H1 (cell line): Measurements from ENCODE around the gene CLASP2. TPM values are rescaled to one million over a fixed set of nuclear protein-coding genes. Genes with fewer than 3 reads are reported as not detected.
A peak's percentile ranks its signal among the peaks of the same experiment; 100 is the strongest.

Experiments
- CTCF ChIA-PET: fragments of 300-600 bp; sonication (Branson Sonifier 250); formaldehyde crosslinking; loops from one replicate; lab custom pipeline; 2021; ENCODE audit not compliant: partially characterized antibody; lab: Charles Lee
- POLR2A ChIA-PET: fragments of 300-600 bp; sonication (Branson Sonifier 250); formaldehyde crosslinking; loops from one replicate; lab custom pipeline; 2021; ENCODE audit warnings: inconsistent platforms; ENCODE audit not compliant: partially characterized antibody; lab: Charles Lee
- DNase-seq, 2 experiments: peaks; one replicate each; pipeline versions ENCODE4 v3.0.0 to v3.0.0-alpha.2; 2010 to 2022; ENCODE audit warnings: low spot score in 2 of 2, low read depth in 1 of 2, mixed read lengths in 1 of 2
- FAIRE-seq: peaks from 2 replicates; lab custom pipeline; 2011; peaks lifted over from hg19 to GRCh38; lab: Jason Lieb, UNC
- H2AFZ ChIP-seq: 2 replicates; pipeline ENCODE4 v1.8.1; 2012; ENCODE audit warnings: low read length, inconsistent platforms
- H2AK5ac ChIP-seq: 2 replicates; pipeline ENCODE4 v1.6.1; 2013; ENCODE audit warnings: low read depth, low read length
- H2BK120ac ChIP-seq: replicated peaks from 2 replicates; pipeline ENCODE3; 2013; ENCODE audit warnings: low read depth, low read length, inconsistent platforms
- H2BK12ac ChIP-seq: 2 replicates; pipeline ENCODE4 v1.6.1; 2013; ENCODE audit warnings: low read depth, low read length
- H2BK15ac ChIP-seq: 2 replicates; pipeline ENCODE4 v1.6.1; 2013; ENCODE audit warnings: low read length
- H2BK20ac ChIP-seq: 2 replicates; pipeline ENCODE4 v1.6.1; 2013; ENCODE audit warnings: low read length
- H2BK5ac ChIP-seq: 2 replicates; pipeline ENCODE4 v1.6.1; 2013; ENCODE audit warnings: low read depth, low read length
- H3K14ac ChIP-seq: 2 replicates; pipeline ENCODE4 v1.6.1; 2013; ENCODE audit warnings: inconsistent platforms; ENCODE audit not compliant: insufficient read length
- H3K18ac ChIP-seq: 2 replicates; pipeline ENCODE4 v1.6.1; 2013; ENCODE audit warnings: low read length; ENCODE audit errors: extremely low read depth
- H3K23ac ChIP-seq: 2 replicates; pipeline ENCODE4 v1.6.1; 2013; ENCODE audit warnings: inconsistent platforms; ENCODE audit not compliant: insufficient read length
- H3K23me2 ChIP-seq: 2 replicates; pipeline ENCODE4 v1.6.1; 2013; ENCODE audit warnings: low read depth, low read length
- H3K27ac ChIP-seq: 2 replicates; pipeline ENCODE4 v1.6.1; 2011; ENCODE audit warnings: low read depth, low read length, inconsistent platforms
- H3K27me3 ChIP-seq, 4 experiments: replicated peaks in 1 of 4; 1 replicate in 1 of 4; 2 replicates in 3 of 4; pipeline versions ENCODE4 v1.6.1 to v1.8.1; 2011 to 2013; ENCODE audit warnings: low read length in 3 of 4, mild to moderate bottlenecking in 3 of 4, inconsistent platforms in 2 of 4, mixed read lengths in 2 of 4, moderate library complexity in 1 of 4; ENCODE audit not compliant: control insufficient read depth in 3 of 4, insufficient read depth in 3 of 4; ENCODE audit errors: extremely low read depth in 1 of 4
- H3K36me3 ChIP-seq, 4 experiments: 2 replicates each; pipeline versions ENCODE4 v1.6.1 to v1.8.1; 2011 to 2013; ENCODE audit warnings: mild to moderate bottlenecking in 4 of 4, low read length in 3 of 4, moderate library complexity in 2 of 4, control low read depth in 1 of 4, inconsistent platforms in 1 of 4; ENCODE audit not compliant: insufficient read depth in 4 of 4, control insufficient read depth in 2 of 4
- H3K4ac ChIP-seq: replicated peaks from 2 replicates; pipeline ENCODE3; 2013; ENCODE audit warnings: low read length, low read depth, mixed read lengths, inconsistent platforms; ENCODE audit not compliant: insufficient read length
- H3K4me1 ChIP-seq, 4 experiments: replicated peaks in 1 of 4; 1 replicate in 1 of 4; 2 replicates in 3 of 4; pipeline versions ENCODE4 v1.6.1 to v1.8.1; 2011 to 2013; ENCODE audit warnings: low read length in 3 of 4, inconsistent platforms in 2 of 4, mixed read lengths in 1 of 4; ENCODE audit not compliant: insufficient read depth in 4 of 4, control insufficient read depth in 3 of 4
- H3K4me2 ChIP-seq, 2 experiments: 2 replicates each; pipeline versions ENCODE4 v1.6.1 to v1.8.1; 2011 to 2013; ENCODE audit warnings: low read depth in 2 of 2, low read length in 2 of 2, control low read depth in 1 of 2, inconsistent platforms in 1 of 2, mild to moderate bottlenecking in 1 of 2; ENCODE audit not compliant: insufficient read depth in 1 of 2
- H3K4me3 ChIP-seq, 4 experiments: fragments of 200-600, 300-600 bp in 1 of 4; sonication (generic), shearing (Covaris generic), sonication (Bioruptor Twin) in 1 of 4; 2 replicates each; pipeline versions ENCODE4 v1.5.1 to v1.8.1; 2011 to 2016; ENCODE audit warnings: low read length in 4 of 4, low read depth in 3 of 4, control low read depth in 2 of 4, inconsistent platforms in 2 of 4, mild to moderate bottlenecking in 2 of 4, mixed read lengths in 1 of 4, moderate library complexity in 1 of 4; ENCODE audit not compliant: insufficient read depth in 2 of 4; ENCODE audit errors: extremely low read depth in 1 of 4
- H3K56ac ChIP-seq: replicated peaks from 2 replicates; pipeline ENCODE3; 2013; ENCODE audit warnings: low read depth, mild to moderate bottlenecking, mixed read lengths, low read length, inconsistent platforms; ENCODE audit not compliant: insufficient read length
- H3K79me1 ChIP-seq: 2 replicates; pipeline ENCODE4 v1.6.1; 2013; ENCODE audit warnings: low read depth, low read length, control low read depth
- H3K79me2 ChIP-seq, 2 experiments: 2 replicates each; pipeline versions ENCODE4 v1.6.1 to v1.8.1; 2012 to 2013; ENCODE audit warnings: low read length in 2 of 2, mild to moderate bottlenecking in 2 of 2, inconsistent platforms in 1 of 2; ENCODE audit not compliant: insufficient read depth in 2 of 2, control insufficient read depth in 1 of 2
- H3K9ac ChIP-seq, 4 experiments: replicated peaks in 1 of 4; 1 replicate in 1 of 4; 2 replicates in 3 of 4; pipeline versions ENCODE4 v1.6.1 to v1.8.1; 2011 to 2013; ENCODE audit warnings: low read depth in 3 of 4, low read length in 3 of 4, control low read depth in 2 of 4, mild to moderate bottlenecking in 2 of 4, moderate library complexity in 2 of 4, inconsistent platforms in 1 of 4; ENCODE audit errors: extremely low read depth in 1 of 4
- H3K9me3 ChIP-seq, 2 experiments: 2 replicates each; pipeline versions ENCODE4 v1.6.1 to v1.8.1; 2012 to 2013; ENCODE audit warnings: mild to moderate bottlenecking in 2 of 2, moderate library complexity in 2 of 2, control low read depth in 1 of 2, inconsistent platforms in 1 of 2, low read depth in 1 of 2, low read length in 1 of 2, mixed read lengths in 1 of 2; ENCODE audit not compliant: insufficient read depth in 2 of 2
- H4K20me1 ChIP-seq, 2 experiments: replicated peaks in 1 of 2; 2 replicates each; pipeline versions ENCODE3 to v1.8.1; 2011 to 2013; ENCODE audit warnings: inconsistent platforms in 2 of 2, low read length in 2 of 2, mild to moderate bottlenecking in 1 of 2; ENCODE audit not compliant: insufficient read depth in 2 of 2, control insufficient read depth in 1 of 2
- H4K5ac ChIP-seq: 2 replicates; pipeline ENCODE4 v1.6.1; 2013; ENCODE audit warnings: low read length, low read depth, mixed read lengths, inconsistent platforms; ENCODE audit not compliant: insufficient read length
- H4K8ac ChIP-seq: 2 replicates; pipeline ENCODE4 v1.8.0; 2013; ENCODE audit warnings: mild to moderate bottlenecking, moderate library complexity, low read length, inconsistent platforms; ENCODE audit not compliant: insufficient read depth; ENCODE audit errors: extremely low read depth
- H4K91ac ChIP-seq: replicated peaks from 2 replicates; pipeline ENCODE3; 2013; ENCODE audit warnings: low read length, mixed read lengths, inconsistent platforms; ENCODE audit not compliant: insufficient read length
- POLR2AphosphoS5 ChIP-seq: IDR thresholded peaks from 2 replicates; pipeline ENCODE4 v1.6.1; 2011; ENCODE audit warnings: low read depth, low read length
- SAP30 ChIP-seq: fragments of 300-600 bp; sonication (generic); IDR thresholded peaks from 2 replicates; pipeline ENCODE4 v1.7.1; 2012; ENCODE audit warnings: low read length, moderate library complexity, mild to moderate bottlenecking, inconsistent platforms; ENCODE audit not compliant: insufficient read depth, insufficient replicate concordance
- WGBS, 2 experiments: shearing (Covaris generic) in 1 of 2; methylation state at CpG; one replicate each; pipeline versions ENCODE4 v1.1.6 to v1.1.7; 2013 to 2015; ENCODE audit warnings: low lambda C conversion rate in 2 of 2, mixed read lengths in 2 of 2, inconsistent platforms in 1 of 2, low coverage in 1 of 2, missing lambda C conversion rate in 1 of 2; ENCODE audit not compliant: insufficient replicate concordance in 2 of 2, insufficient coverage in 1 of 2, insufficient read length in 1 of 2; ENCODE audit errors: extremely low coverage in 1 of 2, missing lambda C conversion rate in 1 of 2; 5-methylcytosine and 5-hydroxymethylcytosine counted together
- polyA plus RNA-seq, 7 experiments: library from polyadenylated mRNA; depleted of rRNA in 3 of 7; stranded (reverse) in 5 of 7; unstranded in 2 of 7; fragments of >200 nt in 5 of 7; fragments of 200-250 nt in 2 of 7; gene quantifications; 1 replicate in 5 of 7; 2 replicates in 1 of 7; 4 replicates in 1 of 7; pipeline versions ENCODE4 v1.2.1 to v1.2.3, GENCODE V29; 2011 to 2013; ENCODE audit warnings: missing spikeins in 2 of 7, mixed read lengths in 2 of 7
- total RNA-seq: library from RNA; stranded (reverse); fragmentation: NEBNext Ultra II Directional; extraction: Animal tissue kit (Norgen Biotek cat#: 25700); gene quantifications from 2 replicates; pipeline ENCODE4 v1.2.1, GENCODE V29; 2021

Gene CLASP2
- total and polyA plus RNA-seq, 2 of the 8 experiments (the other 6 are each of a cell fraction or from before 2014, with no cell fraction given), result 21.7 to 58.0 TPM

GRCh38 chr3:33453331-33453761 lies 264.7 kb downstream of the CLASP2 start:
- Histone ChIP-seq H3K56ac (no peak overlapping the region), H3K79me1 (no peaks in the 10 kb centered on the region), H3K4me3 (no peak overlapping the region), H3K4me1 (no peaks in the 10 kb centered on the region), H2BK120ac (no peak overlapping the region), H4K91ac (no peak overlapping the region), H3K14ac (no peak overlapping the region), H3K79me2 (no peaks in the 10 kb centered on the region), H2BK15ac (no peak overlapping the region), H2BK20ac (no peak overlapping the region), H3K27me3 (no peaks in the 10 kb centered on the region), H2BK5ac (no peak overlapping the region), H4K20me1 (no peaks in the 10 kb centered on the region), H4K8ac (0 out of 2 replicates have a peak overlapping the region, but pooled peaks have one; percentile 25), H3K4ac (no peak overlapping the region), H2AK5ac (no peak overlapping the region), H2AFZ (no peak overlapping the region), H3K23me2 (no peaks in the 10 kb centered on the region), H3K18ac (no peak overlapping the region), H3K36me3 (peaks cover 0 to 14% (median 2%) of the 10 kb centered on the region in 4 experiments; a peak in 2 of 8 replicates), H3K4me2 (no peak overlapping the region), H3K9ac (no peak overlapping the region), H3K23ac (no peak overlapping the region), H4K5ac (no peak overlapping the region), H3K9me3 (peaks cover 0 to 16% of the 10 kb centered on the region in 2 experiments; a peak in 2 of 4 replicates), H2BK12ac (no peak overlapping the region), H3K27ac (no peak overlapping the region)
- POLR2A ChIA-PET, result no interaction called here
- FAIRE-seq, result no peak
- DNase-seq, result no peak
- CTCF ChIA-PET, result interaction anchor here (1.1 kb wide), 1 partner anchor 80 kb away, joined by 3 read pairs; no protein-coding TSS in a partner anchor
- 88% methylated on average over 13 of the region's 19 CpGs; no CpG with 5 or more reads in 1 of the 2 experiments for WGBS, 2 experiments
- TF ChIP-seq POLR2AphosphoS5 (no peak), SAP30 (no peak)
